Glomerular endothelial cell (primary cell): ENCODE data around the gene ANKS1A. TPM values are rescaled to one million over a fixed set of nuclear protein-coding genes. Genes with fewer than 3 reads are reported as not detected.

Source experiments
- DNase-seq: peaks from one replicate; pipeline ENCODE4 v3.0.0-alpha.2; 2011; ENCODE audit warnings: low read depth, low spot score; ENCODE audit errors: extremely low read depth
- total RNA-seq: library from RNA; depleted of rRNA; stranded (reverse); fragments of >200 nt; gene quantifications from 2 replicates; pipeline ENCODE4 v1.2.3, GENCODE V29; 2015

Gene ANKS1A
- total RNA-seq, 1 donor from 2014 or later: 21.5 TPM

GRCh38 chr6:34953061-34954025 is 64.3 kb downstream of the ANKS1A start:
- peak; percentile 45 for DNase-seq

DNA sequence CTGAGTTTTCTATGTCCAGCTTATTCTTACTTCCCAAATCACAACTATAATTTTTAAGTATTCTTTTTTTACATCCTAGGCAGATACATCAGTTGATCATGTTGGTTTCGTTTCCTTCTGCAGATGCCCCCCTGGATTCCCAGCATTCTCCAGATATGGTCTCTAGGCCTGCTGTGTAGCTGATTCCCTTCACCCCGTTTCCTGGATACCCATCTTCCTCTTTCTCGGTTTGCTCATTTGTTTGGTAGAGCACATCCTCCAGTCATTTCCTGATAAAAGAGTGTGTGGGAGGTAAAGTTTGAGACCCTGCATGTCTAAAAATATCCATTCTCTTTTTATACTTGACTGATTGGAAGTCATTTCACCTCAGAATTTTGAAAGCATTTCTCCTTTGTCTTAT is 66.4 kb downstream of the ANKS1A start:
- DNase-seq: no peak

DNA sequence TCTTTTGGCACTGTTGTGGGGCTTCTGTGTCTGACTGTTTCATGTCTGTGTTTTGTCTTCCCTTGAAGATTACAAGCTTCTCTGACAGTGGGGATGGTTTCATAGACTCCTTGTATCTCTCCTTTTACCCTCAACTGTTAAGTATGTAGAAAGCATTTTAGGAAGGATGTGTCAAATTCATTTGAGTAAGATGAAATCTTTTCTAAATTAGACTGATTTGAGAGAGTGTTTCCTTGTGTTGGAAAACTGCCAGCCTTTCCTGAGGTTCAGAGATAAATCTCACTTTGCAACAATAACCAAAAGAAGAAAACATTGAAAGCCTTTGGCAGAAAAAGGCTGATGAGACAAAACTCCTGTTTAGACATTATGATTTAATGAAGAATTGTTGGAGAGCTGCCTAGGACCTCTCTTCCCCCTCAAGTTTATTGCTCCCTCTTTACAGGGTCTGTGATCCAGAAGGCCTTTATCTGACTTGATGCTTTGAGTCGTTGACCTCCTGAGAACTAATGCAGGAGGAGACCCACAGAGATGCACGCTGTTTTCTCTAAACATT is 68.3 kb downstream of the ANKS1A start:
- no peak for DNase-seq

- no peak for DNase-seq
Observed at GRCh38 chr6:34958734-34959133, 69.7 kb downstream of the ANKS1A start.

- DNase-seq: no peak
Observed at GRCh38 chr6:34959224-34959623, 70.2 kb downstream of the ANKS1A start.

DNA sequence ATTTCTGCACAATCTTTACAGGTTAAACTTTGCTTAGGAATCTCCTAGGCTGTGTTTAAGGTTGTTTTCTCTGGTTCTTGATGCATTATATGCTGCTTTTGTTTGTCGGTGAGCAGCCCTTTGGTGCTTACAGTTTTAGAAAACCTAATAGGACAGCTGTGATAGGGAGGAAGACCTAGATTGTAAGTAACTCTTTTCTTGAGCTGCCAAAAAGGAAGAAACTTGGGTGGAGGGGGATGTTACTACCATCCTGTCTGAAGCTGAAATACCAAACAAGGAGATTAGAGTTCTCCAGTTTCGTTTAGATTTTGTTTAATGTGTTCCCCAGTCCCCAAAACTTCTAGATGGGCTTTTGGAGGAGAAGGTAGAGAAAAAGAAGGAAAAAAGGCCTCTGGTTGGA is 72.0 kb downstream of the ANKS1A start:
- no peak for DNase-seq

DNA sequence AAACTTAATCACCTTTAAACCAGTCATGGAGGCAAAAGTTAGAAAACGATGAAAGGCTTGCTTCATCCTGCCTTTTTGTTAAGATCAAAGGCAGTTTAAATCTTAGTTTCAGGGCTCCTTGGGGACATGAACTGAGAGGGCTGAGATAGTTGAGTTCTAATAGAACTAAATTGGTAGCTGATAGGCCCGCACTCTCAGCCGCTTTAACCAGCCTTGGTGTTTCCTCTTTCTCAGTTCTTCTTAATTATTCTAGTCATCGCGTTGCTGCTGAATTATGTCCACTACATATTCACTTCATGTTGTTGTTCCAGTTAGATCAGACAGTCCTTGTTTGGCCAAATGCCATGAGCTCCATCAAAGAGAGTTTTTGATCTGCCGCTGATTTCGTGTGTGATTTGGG is 72.5 kb downstream of the ANKS1A start:
- no peak for DNase-seq

- DNase-seq: no peak
Observed at GRCh38 chr6:34964564-34964963, 75.5 kb downstream of the ANKS1A start.

- no peak for DNase-seq
Observed at GRCh38 chr6:34967461-34967860, 78.4 kb downstream of the ANKS1A start.

GRCh38 chr6:34969662-34970265 is 80.7 kb downstream of the ANKS1A start:
- DNase-seq: no peak

- no peak for DNase-seq
Observed at GRCh38 chr6:34970488-34970887, 81.4 kb downstream of the ANKS1A start.

- DNase-seq: no peak
Observed at GRCh38 chr6:34970957-34971356, 81.9 kb downstream of the ANKS1A start.

GRCh38 chr6:34973547-34974248 is 84.6 kb downstream of the ANKS1A start:
- DNase-seq: no peak

- DNase-seq: no peak
Observed at GRCh38 chr6:34974249-34974642, 85.2 kb downstream of the ANKS1A start.

GRCh38 chr6:34976239-34976638 is 87.2 kb downstream of the ANKS1A start:
- no peak for DNase-seq

DNA sequence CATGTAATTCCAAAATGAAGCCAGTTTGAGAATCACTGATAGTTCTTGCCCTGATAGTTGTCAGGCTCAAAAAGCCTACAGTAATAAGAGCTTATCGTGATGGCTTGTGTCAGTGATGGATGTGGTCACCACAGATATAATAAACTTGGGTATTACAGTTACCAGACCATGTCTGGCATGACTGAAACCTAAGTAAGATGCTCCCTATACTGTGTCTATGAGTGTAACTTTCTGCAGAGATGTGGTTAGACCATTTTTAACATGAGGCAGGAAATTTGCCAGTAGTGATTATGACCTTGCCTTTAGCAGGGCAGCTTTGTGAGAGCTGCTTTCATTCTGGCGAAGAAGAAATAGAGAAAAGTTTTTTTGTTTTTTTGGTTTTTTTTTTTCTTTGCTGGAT is 90.2 kb downstream of the ANKS1A start:
- DNase-seq: no peak

- no peak for DNase-seq
Observed at GRCh38 chr6:34979994-34980393, 90.9 kb downstream of the ANKS1A start.

GRCh38 chr6:34981366-34981765 is 92.3 kb downstream of the ANKS1A start:
- DNase-seq: no peak

DNA sequence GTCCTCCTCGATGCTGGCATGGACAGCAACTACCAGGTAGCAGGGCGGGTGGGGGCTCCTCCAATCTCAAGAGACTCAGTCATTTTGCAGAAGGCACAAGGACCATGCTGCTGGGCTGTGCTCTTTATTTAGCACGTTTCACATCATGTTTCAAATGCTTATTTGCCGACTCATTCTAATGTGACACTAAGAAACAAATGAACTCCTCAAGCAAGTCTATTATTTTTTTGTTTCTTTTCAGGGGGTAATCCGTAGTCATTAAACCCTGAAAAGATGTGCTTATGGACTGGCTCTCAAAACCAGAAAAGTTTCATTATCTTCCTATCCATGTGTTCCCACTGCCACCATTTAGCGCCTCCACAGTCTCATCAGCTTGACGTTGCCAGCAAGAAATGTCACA is 92.9 kb downstream of the ANKS1A start:
- DNase-seq: no peak

- DNase-seq: peak; percentile 7
Observed at GRCh38 chr6:34982424-34982852, 93.4 kb downstream of the ANKS1A start.

- DNase-seq: no peak
Observed at GRCh38 chr6:34984416-34984815, 95.4 kb downstream of the ANKS1A start.
